ENCODE measurements around the gene TGFBR2. TPM values are rescaled to one million over a fixed set of nuclear protein-coding genes. Genes with fewer than 3 reads are reported as not detected.

The TGFBR2 gene
- total and polyA plus RNA-seq, 2 experiments from 2014 or later, result 135 to 188 TPM

DNA sequence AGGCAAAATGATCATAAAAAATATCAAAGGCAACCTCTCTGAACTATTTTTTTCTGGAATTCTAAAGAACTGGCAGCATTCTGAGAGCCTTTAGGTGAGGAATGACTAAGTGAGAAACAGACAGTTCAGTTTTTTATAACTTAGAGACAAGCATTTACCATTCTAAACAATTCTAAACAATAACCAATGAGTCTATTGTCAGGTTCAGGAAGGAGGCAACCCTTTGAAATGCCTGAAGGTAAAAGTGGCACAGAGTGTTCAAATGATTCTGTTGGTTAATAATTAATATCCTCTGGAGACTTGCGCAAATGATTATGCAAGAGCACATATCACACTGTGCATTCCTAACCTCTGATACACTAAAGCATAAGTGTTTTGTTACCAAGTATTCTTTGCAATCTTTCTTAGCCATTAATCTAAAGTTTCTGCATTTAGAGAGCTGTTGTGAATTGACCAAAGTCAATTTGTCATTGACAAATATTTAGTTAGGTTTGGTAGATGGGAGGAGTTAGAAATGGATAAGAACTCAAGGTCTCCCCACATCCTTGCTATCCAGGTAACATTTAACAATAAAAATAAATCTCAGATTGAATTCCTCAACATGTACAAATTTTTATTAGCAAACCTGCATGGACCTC lies 9.2 kb upstream of the TGFBR2 start:
- peak overlapping the region; percentile 27 for H3K4me2 ChIP-seq (ENCODE audit: unreplicated experiment)
- peak overlapping the region; percentile 55 for H3K27ac ChIP-seq
- TF ChIP-seq EZH2phosphoT487 (IDR thresholded peaks at IDR 0.05; ENCODE audit: insufficient read depth, low read depth), result no peak
- no peak for TF ChIP-seq EZH2 (IDR thresholded peaks at IDR 0.05; ENCODE audit: insufficient read depth, poor library complexity, severe bottlenecking)
- no peak overlapping the region for H3K9ac ChIP-seq
- no peaks in the 10 kb centered on the region for H3K9me2 ChIP-seq (ENCODE audit: insufficient read depth)
- H3K79me2 ChIP-seq (ENCODE audit: insufficient read depth), result no peaks in the 10 kb centered on the region
- no peaks in the 10 kb centered on the region for H3K9me3 ChIP-seq (ENCODE audit: low read depth)
- in situ Hi-C loops (cut with MboI), result no loop called here
- H2AFZ ChIP-seq, result peak overlapping the region; percentile 4; the same call in 1 of the 2 replicates
- DNase-seq, result peak; percentile 82
- 3 to 12% methylated on average over 1 of the region's 1 CpG for WGBS, 2 experiments (ENCODE audit: low coverage in 1 of 2, low lambda C conversion rate in 2 of 2, missing lambda C conversion rate in 2 of 2)
- H3K4me1 ChIP-seq (ENCODE audit: insufficient read depth), result peaks cover 23% of the 10 kb centered on the region
- H3F3A ChIP-seq (ENCODE audit: insufficient read depth), result peaks cover 14% of the 10 kb centered on the region
- no peaks in the 10 kb centered on the region for H3K36me3 ChIP-seq (ENCODE audit: low read depth)
- H3K27me3 ChIP-seq (replicated peaks; ENCODE audit: insufficient read depth), result no peaks in the 10 kb centered on the region
- 0 out of 2 replicates have a peak overlapping the region, but pooled peaks have one; percentile 0 for H3K4me3 ChIP-seq
- H4K20me1 ChIP-seq (ENCODE audit: insufficient read depth), result no peaks in the 10 kb centered on the region

DNA sequence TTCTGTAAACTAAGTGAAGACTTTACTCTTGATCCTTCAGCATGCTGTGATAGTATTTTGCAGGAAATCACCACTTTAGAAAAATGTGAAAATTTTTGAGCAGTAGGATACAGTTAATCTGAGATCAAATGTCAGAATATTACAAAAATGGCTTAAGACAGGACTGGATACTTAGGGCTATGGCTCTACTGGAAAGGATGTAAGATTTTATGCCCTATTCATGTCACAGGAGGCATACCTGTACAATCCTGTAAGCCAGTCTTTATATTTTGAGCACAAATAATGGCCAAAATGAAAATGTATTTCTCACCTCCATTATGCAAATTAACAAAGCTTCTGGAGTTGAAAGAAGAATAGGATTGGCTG lies 8.6 kb upstream of the TGFBR2 start:
- no peaks in the 10 kb centered on the region for H3K9me2 ChIP-seq (ENCODE audit: insufficient read depth)
- peak overlapping the region; percentile 27 for H3K4me2 ChIP-seq (ENCODE audit: unreplicated experiment)
- no peaks in the 10 kb centered on the region for H3K36me3 ChIP-seq (ENCODE audit: low read depth)
- peaks cover 14% of the 10 kb centered on the region for H3F3A ChIP-seq (ENCODE audit: insufficient read depth)
- in situ Hi-C loops (cut with MboI), result no loop called here
- peak overlapping the region; percentile 55 for H3K27ac ChIP-seq
- no peaks in the 10 kb centered on the region for H3K9me3 ChIP-seq (ENCODE audit: low read depth)
- 0 out of 2 replicates have a peak overlapping the region, but pooled peaks have one; percentile 0 for H3K4me3 ChIP-seq
- no peak overlapping the region for H2AFZ ChIP-seq
- no peak overlapping the region for H3K9ac ChIP-seq
- TF ChIP-seq EZH2phosphoT487 (IDR thresholded peaks at IDR 0.05; ENCODE audit: insufficient read depth, low read depth) (no peak), EZH2 (IDR thresholded peaks at IDR 0.05; ENCODE audit: insufficient read depth, poor library complexity, severe bottlenecking) (no peak)
- H3K4me1 ChIP-seq (ENCODE audit: insufficient read depth), result peaks cover 23% of the 10 kb centered on the region
- H3K79me2 ChIP-seq (ENCODE audit: insufficient read depth), result no peaks in the 10 kb centered on the region
- DNase-seq, result no peak
- H4K20me1 ChIP-seq (ENCODE audit: insufficient read depth), result no peaks in the 10 kb centered on the region
- no peaks in the 10 kb centered on the region for H3K27me3 ChIP-seq (replicated peaks; ENCODE audit: insufficient read depth)

DNA sequence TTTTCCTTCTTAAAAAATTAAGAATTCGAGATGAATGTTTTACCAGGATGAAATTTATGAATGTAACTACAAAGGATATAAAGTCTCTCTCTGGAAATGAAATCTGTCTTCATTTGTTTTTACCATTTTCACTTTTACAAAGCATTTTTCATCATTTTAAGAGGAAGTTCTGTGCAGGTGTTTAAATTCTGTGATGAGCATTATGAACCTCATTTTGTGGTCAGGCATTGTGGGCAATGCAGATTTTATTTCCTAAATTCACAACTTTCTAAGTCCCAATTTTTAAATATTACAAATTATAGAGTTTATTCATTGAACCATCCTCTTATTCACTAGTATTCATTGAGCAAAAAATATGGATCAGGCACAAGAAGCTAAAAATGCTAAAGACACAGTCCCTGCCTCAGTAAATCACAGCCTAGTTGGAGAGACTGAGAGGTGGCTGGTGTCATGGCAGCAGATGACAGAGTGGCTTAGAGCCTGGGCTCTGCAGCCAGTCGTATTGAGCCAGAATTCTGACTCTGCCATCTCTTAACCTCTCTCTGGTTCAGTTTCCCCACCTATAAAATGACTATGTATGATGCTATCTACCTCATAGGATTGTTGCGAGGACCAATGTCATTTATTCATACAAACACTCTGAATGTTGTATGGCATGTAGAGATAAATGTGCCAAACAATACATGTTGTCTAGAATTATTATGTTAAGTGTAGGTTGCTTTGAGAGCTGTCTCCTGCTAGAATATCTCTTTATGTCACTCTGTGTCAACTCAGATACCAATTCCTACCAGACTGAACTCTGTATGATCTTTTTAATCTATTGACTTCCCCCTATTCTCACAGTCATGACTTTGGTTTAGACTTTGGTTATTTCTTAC lies 7.5 kb upstream of the TGFBR2 start:
- Histone ChIP-seq H3K27me3 (replicated peaks; ENCODE audit: insufficient read depth) (no peaks in the 10 kb centered on the region), H3K27ac (no peak overlapping the region), H2AFZ (no peak overlapping the region), H3K4me1 (ENCODE audit: insufficient read depth) (peaks cover 23% of the 10 kb centered on the region), H3K79me2 (ENCODE audit: insufficient read depth) (no peaks in the 10 kb centered on the region), H4K20me1 (ENCODE audit: insufficient read depth) (no peaks in the 10 kb centered on the region), H3F3A (ENCODE audit: insufficient read depth) (peaks cover 14% of the 10 kb centered on the region), H3K9ac (no peak overlapping the region), H3K9me2 (ENCODE audit: insufficient read depth) (no peaks in the 10 kb centered on the region), H3K4me3 (no peak overlapping the region), H3K9me3 (ENCODE audit: low read depth) (no peaks in the 10 kb centered on the region), H3K4me2 (ENCODE audit: unreplicated experiment) (no peak overlapping the region), H3K36me3 (ENCODE audit: low read depth) (no peaks in the 10 kb centered on the region)
- TF ChIP-seq EZH2phosphoT487 (IDR thresholded peaks at IDR 0.05; ENCODE audit: insufficient read depth, low read depth) (no peak), EZH2 (IDR thresholded peaks at IDR 0.05; ENCODE audit: insufficient read depth, poor library complexity, severe bottlenecking) (no peak)
- in situ Hi-C loops (cut with MboI), result no loop called here
- no peak for DNase-seq
- WGBS, 2 experiments (ENCODE audit: low coverage in 1 of 2, low lambda C conversion rate in 2 of 2, missing lambda C conversion rate in 2 of 2), result 92 to 93% methylated on average over 3 of the region's 3 CpGs

DNA sequence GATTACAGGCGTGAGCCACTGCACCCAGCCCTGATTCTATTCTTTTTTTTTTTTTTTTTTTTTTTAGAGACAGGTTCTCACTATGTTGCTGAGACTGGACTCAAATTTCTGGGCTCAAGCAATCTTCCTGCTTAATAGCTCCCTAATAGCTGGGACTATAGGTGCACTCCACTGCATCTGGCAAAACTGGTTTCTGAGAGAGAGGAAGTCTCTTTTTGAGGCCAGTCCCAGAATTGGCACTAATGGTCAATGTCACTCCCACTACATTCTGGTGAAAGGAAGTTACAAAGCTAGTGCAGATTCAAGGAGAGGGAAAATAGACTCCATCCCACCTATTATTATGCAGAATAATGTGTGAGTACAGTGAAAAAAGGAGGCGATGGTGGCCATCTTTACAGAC lies 5.8 kb upstream of the TGFBR2 start:
- Histone ChIP-seq H2AFZ (no peak overlapping the region), H3K79me2 (ENCODE audit: insufficient read depth) (peaks cover 2% of the 10 kb centered on the region; the same call in 1 of the 2 replicates), H3K9me3 (ENCODE audit: low read depth) (no peaks in the 10 kb centered on the region), H3K36me3 (ENCODE audit: low read depth) (no peaks in the 10 kb centered on the region), H3K9me2 (ENCODE audit: insufficient read depth) (no peaks in the 10 kb centered on the region), H4K20me1 (ENCODE audit: insufficient read depth) (no peaks in the 10 kb centered on the region), H3K9ac (no peak overlapping the region), H3K4me1 (ENCODE audit: insufficient read depth) (peaks cover 23% of the 10 kb centered on the region), H3K27me3 (replicated peaks; ENCODE audit: insufficient read depth) (no peaks in the 10 kb centered on the region), H3F3A (ENCODE audit: insufficient read depth) (peaks cover 14% of the 10 kb centered on the region), H3K4me2 (ENCODE audit: unreplicated experiment) (no peak overlapping the region), H3K4me3 (no peak overlapping the region), H3K27ac (no peak overlapping the region)
- DNase-seq, result no peak
- no peak for TF ChIP-seq EZH2 (IDR thresholded peaks at IDR 0.05; ENCODE audit: insufficient read depth, poor library complexity, severe bottlenecking)
- no peak for TF ChIP-seq EZH2phosphoT487 (IDR thresholded peaks at IDR 0.05; ENCODE audit: insufficient read depth, low read depth)
- in situ Hi-C loops (cut with MboI), result no loop called here
- WGBS, 2 experiments (ENCODE audit: low coverage in 1 of 2, low lambda C conversion rate in 2 of 2, missing lambda C conversion rate in 2 of 2), result 87 to 93% methylated on average over 2 of the region's 2 CpGs
